HG03457 (cell line): Measurements from ENCODE around the gene DOK1.
A peak's percentile ranks its signal among the peaks of the same experiment; 100 is the strongest.

Experiments
- ATAC-seq: cut with Tn5 transposase; IDR thresholded peaks from one replicate; pipeline ENCODE4 v1.9.1; 2021; ENCODE audit warnings: moderate number of reproducible peaks; ENCODE audit not compliant: unreplicated experiment

Gene DOK1

GRCh38 chr2:74525717-74526648 lies 28.5 kb upstream of the DOK1 start, which contains the start of gene DQX1:
Gene DQX1 (minus strand): TSS chr2:74526231. CDS start chr2:74525729, 502 bp downstream.
- no peak for ATAC-seq

- no peak for ATAC-seq
Measured at GRCh38 chr2:74526649-74527230, 27.8 kb upstream of the DOK1 start.

GRCh38 chr2:74527741-74528140 lies 26.8 kb upstream of the DOK1 start:
- ATAC-seq = no peak

- peak; percentile 2 for ATAC-seq
Measured at GRCh38 chr2:74528600-74529356, 25.7 kb upstream of the DOK1 start.

- peak; percentile 76 for ATAC-seq
Measured at GRCh38 chr2:74529357-74530238, 24.9 kb upstream of the DOK1 start, which contains the start of the genes AUP1 and HTRA2. Gene AUP1 (minus strand): TSS chr2:74529706. CDS start chr2:74529629, 77 bp downstream. Gene HTRA2 (plus strand): TSS chr2:74529933. CDS start chr2:74530007, 74 bp downstream.

GRCh38 chr2:74530239-74531187 lies 24.0 kb upstream of the DOK1 start:
- no peak for ATAC-seq

GRCh38 chr2:74531666-74532065 lies 22.9 kb upstream of the DOK1 start:
- ATAC-seq = no peak

GRCh38 chr2:74532222-74532621 lies 22.3 kb upstream of the DOK1 start:
- no peak for ATAC-seq

GRCh38 chr2:74533464-74533863 lies 21.1 kb upstream of the DOK1 start:
- no peak for ATAC-seq

GRCh38 chr2:74534411-74534810 lies 20.1 kb upstream of the DOK1 start:
- no peak for ATAC-seq

- no peak for ATAC-seq
Measured at GRCh38 chr2:74535440-74535965, 19.0 kb upstream of the DOK1 start.

GRCh38 chr2:74536166-74536950 lies 18.2 kb upstream of the DOK1 start:
- no peak for ATAC-seq

- no peak for ATAC-seq
Measured at GRCh38 chr2:74537140-74537539, 17.4 kb upstream of the DOK1 start.

GRCh38 chr2:74538881-74539339 lies 15.6 kb upstream of the DOK1 start:
- no peak for ATAC-seq

- no peak for ATAC-seq
Measured at GRCh38 chr2:74540291-74540690, 14.2 kb upstream of the DOK1 start.

GRCh38 chr2:74542978-74543377 lies 11.5 kb upstream of the DOK1 start:
- ATAC-seq = no peak

GRCh38 chr2:74544634-74545033 lies 9.9 kb upstream of the DOK1 start:
- ATAC-seq = no peak

GRCh38 chr2:74546004-74546403 lies 8.5 kb upstream of the DOK1 start:
- no peak for ATAC-seq
